ENCODE measurements around the gene MB21D2.

DNA sequence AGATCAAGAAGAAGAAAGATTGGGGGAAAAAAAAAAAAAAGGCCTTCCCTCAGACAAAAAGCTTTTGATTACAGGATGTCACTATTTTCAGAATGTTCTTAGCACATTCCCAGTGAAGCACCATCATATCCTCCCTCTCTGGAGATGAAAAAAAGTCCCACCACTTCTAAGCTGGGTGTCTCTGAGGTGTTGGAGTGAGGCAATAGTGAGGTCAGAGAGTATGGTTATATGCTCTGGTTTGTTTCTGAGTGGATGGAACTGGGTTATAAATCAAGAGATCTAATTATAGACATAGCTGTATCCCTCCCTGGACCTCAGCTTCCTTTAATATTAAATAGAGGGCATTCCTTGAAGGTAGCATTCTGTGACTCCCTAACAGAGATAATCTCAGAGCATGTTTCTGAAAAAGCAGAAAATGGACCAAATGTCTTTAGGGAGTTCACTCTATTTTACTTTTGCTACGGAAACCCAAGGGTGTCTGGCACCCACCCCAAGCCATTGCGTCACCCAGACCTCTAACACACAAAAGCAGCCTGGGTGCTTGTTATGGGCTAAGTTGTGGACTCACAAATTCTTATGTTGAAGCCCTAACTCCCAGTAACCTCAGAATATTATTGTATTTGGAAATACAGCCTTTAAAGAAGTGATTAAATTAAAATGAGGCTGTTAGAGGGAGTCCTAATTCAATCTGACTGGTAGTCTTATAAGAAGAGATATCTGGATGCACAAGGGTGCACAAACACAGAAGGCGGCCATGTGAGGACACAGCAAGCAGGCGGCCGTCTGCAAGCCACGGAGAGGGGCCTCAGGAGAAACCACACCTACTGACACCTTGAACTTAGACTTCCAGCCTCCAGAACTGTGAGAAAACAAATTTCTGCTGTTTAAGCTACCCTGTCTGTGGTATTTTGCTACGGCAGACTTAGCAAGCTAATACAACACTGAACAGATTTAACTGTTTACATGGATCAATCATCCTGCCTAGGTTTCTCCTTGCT lies 81.5 kb downstream of the MB21D2 start:
- TF ChIP-seq, protein P1, sequence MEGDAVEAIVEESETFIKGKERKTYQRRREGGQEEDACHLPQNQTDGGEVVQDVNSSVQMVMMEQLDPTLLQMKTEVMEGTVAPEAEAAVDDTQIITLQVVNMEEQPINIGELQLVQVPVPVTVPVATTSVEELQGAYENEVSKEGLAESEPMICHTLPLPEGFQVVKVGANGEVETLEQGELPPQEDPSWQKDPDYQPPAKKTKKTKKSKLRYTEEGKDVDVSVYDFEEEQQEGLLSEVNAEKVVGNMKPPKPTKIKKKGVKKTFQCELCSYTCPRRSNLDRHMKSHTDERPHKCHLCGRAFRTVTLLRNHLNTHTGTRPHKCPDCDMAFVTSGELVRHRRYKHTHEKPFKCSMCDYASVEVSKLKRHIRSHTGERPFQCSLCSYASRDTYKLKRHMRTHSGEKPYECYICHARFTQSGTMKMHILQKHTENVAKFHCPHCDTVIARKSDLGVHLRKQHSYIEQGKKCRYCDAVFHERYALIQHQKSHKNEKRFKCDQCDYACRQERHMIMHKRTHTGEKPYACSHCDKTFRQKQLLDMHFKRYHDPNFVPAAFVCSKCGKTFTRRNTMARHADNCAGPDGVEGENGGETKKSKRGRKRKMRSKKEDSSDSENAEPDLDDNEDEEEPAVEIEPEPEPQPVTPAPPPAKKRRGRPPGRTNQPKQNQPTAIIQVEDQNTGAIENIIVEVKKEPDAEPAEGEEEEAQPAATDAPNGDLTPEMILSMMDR (IDR thresholded peaks at IDR 0.05): no peak
- no peak for TF ChIP-seq POLR2A (IDR thresholded peaks at IDR 0.05)

Data from adrenal gland (tissue), 5 donors.